ENCODE measurements around the gene SAMD11. TPM values are rescaled to one million over a fixed set of nuclear protein-coding genes. Genes with fewer than 3 reads are reported as not detected.
A peak's percentile ranks its signal among the peaks of the same experiment; 100 is the strongest.

Gene SAMD11
- polyA plus RNA-seq, 2 of the 4 experiments (the other 2 are of a cell fraction) = 22.4 to 52.8 TPM

GRCh38 chr1:947958-948357, 24.2 kb downstream of the SAMD11 start:
- WGBS (ENCODE audit: missing lambda C conversion rate) = 95% methylated on average over 4 of the region's 15 CpGs
- ChIA-PET CTCF (interaction anchor here (2.1 kb wide), 1 partner anchor 11 kb away, joined by 4 read pairs; the partner anchor contains the start of gene NOC2L), POLR2A (no interaction called here)
- TF ChIP-seq MAZ (IDR thresholded peaks at IDR 0.05; ENCODE audit: borderline replicate concordance, low read depth, low read length) = no peak
- TF ChIP-seq RAD21 (conservative IDR thresholded peaks at IDR 0.05 in 1 of 2, IDR thresholded peaks at IDR 0.05 in 1 of 2) = no peak
- TF ChIP-seq RFX5 (IDR thresholded peaks at IDR 0.05) = no peak
- TF ChIP-seq CBX2 (IDR thresholded peaks at IDR 0.05; ENCODE audit: borderline replicate concordance, low read depth) = no peak
- TF ChIP-seq REST (IDR thresholded peaks at IDR 0.05) = no peak
- no peak for TF ChIP-seq FOSB (CRISPR knock-in tag; IDR thresholded peaks at IDR 0.05)
- no peak for TF ChIP-seq ATOH8 (CRISPR knock-in tag; IDR thresholded peaks at IDR 0.05; ENCODE audit: low read depth)
- no peak for TF ChIP-seq MYC (IDR thresholded peaks at IDR 0.05; ENCODE audit: borderline replicate concordance, low read length)
- TF ChIP-seq RCOR1 (IDR thresholded peaks at IDR 0.05; ENCODE audit: low read depth, low read length) = no peak
- TF ChIP-seq PHF8 (IDR thresholded peaks at IDR 0.05; ENCODE audit: borderline replicate concordance, low read depth) = no peak
- no peak for TF ChIP-seq RARB (CRISPR knock-in tag; IDR thresholded peaks at IDR 0.05)
- no peak for TF ChIP-seq KDM5A (IDR thresholded peaks at IDR 0.05)
- no peak for TF ChIP-seq ZC3H11A (IDR thresholded peaks at IDR 0.05)
- TF ChIP-seq HEYL (CRISPR knock-in tag; IDR thresholded peaks at IDR 0.05) = no peak
- TF ChIP-seq HOXB13 (CRISPR knock-in tag; IDR thresholded peaks at IDR 0.05; ENCODE audit: low read depth) = no peak
- ATAC-seq (no peak), FAIRE-seq (no peak), DNase-seq (ENCODE audit: low read depth in 1 of 2, low spot score in 1 of 2) (no peak)
- peaks cover 31% of the 10 kb centered on the region for H3K4me1 ChIP-seq
- no peak overlapping the region for H3K4me3 ChIP-seq
- H3K4me2 ChIP-seq = no peak overlapping the region
- 0 out of 6 replicates have a peak overlapping the region, but pooled peaks of 1 of the 2 experiments have one; percentile 26 for H3K27ac ChIP-seq
- H3K9me3 ChIP-seq = no peaks in the 10 kb centered on the region

GRCh38 chr1:950268-950667, 26.5 kb downstream of the SAMD11 start:
- FAIRE-seq (no peak), DNase-seq (ENCODE audit: low read depth in 1 of 2, low spot score in 1 of 2) (no peak), ATAC-seq (no peak)
- TF ChIP-seq EHMT2 (IDR thresholded peaks at IDR 0.05; ENCODE audit: low read depth) (no peak), CHD4 (IDR thresholded peaks at IDR 0.05; ENCODE audit: borderline replicate concordance) (no peak), NR3C1 (IDR thresholded peaks at IDR 0.05) (no peak), CHD2 (IDR thresholded peaks at IDR 0.05; ENCODE audit: low read length, partially characterized antibody) (no peak), NPAS2 (CRISPR knock-in tag; IDR thresholded peaks at IDR 0.05; ENCODE audit: borderline replicate concordance) (no peak), MAFK (IDR thresholded peaks at IDR 0.05; ENCODE audit: partially characterized antibody) (no peak), JUNB (IDR thresholded peaks at IDR 0.05) (no peak), GATA3 (IDR thresholded peaks at IDR 0.05; ENCODE audit: borderline replicate concordance) (no peak), HOXB13 (CRISPR knock-in tag; IDR thresholded peaks at IDR 0.05; ENCODE audit: low read depth) (no peak), EP300 (IDR thresholded peaks at IDR 0.05) (no peak)
- CTCF ChIA-PET = interaction anchor here (0.9 kb wide), 1 partner anchor 12 kb away, joined by 4 read pairs; no protein-coding TSS in a partner anchor
- POLR2A ChIA-PET = no interaction called here
- WGBS (ENCODE audit: missing lambda C conversion rate) = 97% methylated on average over 9 of the region's 9 CpGs
- Histone ChIP-seq H3K4me2 (no peak overlapping the region), H3K4me3 (no peak overlapping the region), H3K4me1 (peaks cover 9% of the 10 kb centered on the region), H3K27ac (no peak overlapping the region), H3K9me3 (no peaks in the 10 kb centered on the region)
